ENCODE results near the gene PIK3R5. TPM values are rescaled to one million over a fixed set of nuclear protein-coding genes. Genes with fewer than 3 reads are reported as not detected.

PIK3R5 gene
- total RNA-seq, 1 experiment from 2014 or later = 2.5 TPM

- TF ChIP-seq POLR2AphosphoS5 (IDR thresholded peaks at IDR 0.05; ENCODE audit: low read depth, low read length) (no peak), FOSL1 (IDR thresholded peaks at IDR 0.05; ENCODE audit: low read depth) (no peak), JUND (IDR thresholded peaks at IDR 0.05) (no peak), RAD21 (IDR thresholded peaks at IDR 0.05; ENCODE audit: low read depth) (no peak), ZBTB33 (IDR thresholded peaks at IDR 0.05; ENCODE audit: extremely low read depth, insufficient replicate concordance, low read length) (no peak), CTCF (IDR thresholded peaks at IDR 0.05 in 2 of 3, conservative IDR thresholded peaks at IDR 0.05 in 1 of 3; ENCODE audit: borderline replicate concordance in 1 of 3, insufficient read depth in 1 of 3, low read depth in 2 of 3, low read length in 2 of 3) (no peak), SP1 (IDR thresholded peaks at IDR 0.05; ENCODE audit: low read depth) (no peak)
Measured at GRCh38 chr17:8922451-8922850, 43.1 kb downstream of the PIK3R5 start (continued).

- no peaks in the 10 kb centered on the region for H3K36me3 ChIP-seq (ENCODE audit: control insufficient read depth in 1 of 2, insufficient read depth in 2 of 2, low read length in 2 of 2)
- no peaks in the 10 kb centered on the region for H3K27me3 ChIP-seq (ENCODE audit: insufficient read depth, low read length)
- DNase-seq (ENCODE audit: low read depth, low spot score) (no peak), ATAC-seq (no peak)
- H3K27ac ChIP-seq (ENCODE audit: low read depth, low read length) = no peak overlapping the region
- no peak overlapping the region for H2AFZ ChIP-seq (ENCODE audit: low read depth, low read length, poor library complexity, severe bottlenecking)
- TF ChIP-seq JUND (IDR thresholded peaks at IDR 0.05) = no peak
- no peak for TF ChIP-seq ELF1 (IDR thresholded peaks at IDR 0.05; ENCODE audit: borderline replicate concordance, low read depth)
- TF ChIP-seq SP1 (IDR thresholded peaks at IDR 0.05; ENCODE audit: low read depth) = no peak
- TF ChIP-seq ZBTB33 (IDR thresholded peaks at IDR 0.05; ENCODE audit: extremely low read depth, insufficient replicate concordance, low read length) = no peak
- no peak for TF ChIP-seq CTCF (IDR thresholded peaks at IDR 0.05 in 2 of 3, conservative IDR thresholded peaks at IDR 0.05 in 1 of 3; ENCODE audit: borderline replicate concordance in 1 of 3, insufficient read depth in 1 of 3, low read depth in 2 of 3, low read length in 2 of 3)
- no peak for TF ChIP-seq EZH2phosphoT487 (IDR thresholded peaks at IDR 0.05; ENCODE audit: borderline replicate concordance)
- H3K4me1 ChIP-seq (ENCODE audit: control insufficient read depth in 1 of 2, insufficient read depth in 2 of 2, low read length in 2 of 2) = peaks cover 6 to 39% of the 10 kb centered on the region in 2 experiments
- H4K20me1 ChIP-seq (ENCODE audit: insufficient read depth) = no peaks in the 10 kb centered on the region
- no peaks in the 10 kb centered on the region for H3K79me2 ChIP-seq (ENCODE audit: insufficient read depth, low read length)
- no peak overlapping the region for H3K4me2 ChIP-seq (ENCODE audit: low read length)
- no TSS peak for BruUV-seq (replicated peaks)
- no peak overlapping the region for H3K9ac ChIP-seq (ENCODE audit: low read length)
- ChIA-PET CTCF (no interaction called here), RAD21 (ENCODE audit: low non-redundant PET in 1 of 2, low total read pairs in 2 of 2, uncharacterized antibody in 2 of 2, unreplicated experiment in 2 of 2) (no interaction called here), POLR2A (no interaction called here)
- H3K9me3 ChIP-seq (ENCODE audit: control insufficient read depth in 1 of 2, insufficient read depth in 1 of 2, low read depth in 1 of 2, low read length in 2 of 2) = no peaks in the 10 kb centered on the region
- H3K9me2 ChIP-seq (ENCODE audit: insufficient read depth) = no peaks in the 10 kb centered on the region
- intact Hi-C loops (cut with micrococcal nuclease) = no loop called here
- no peak overlapping the region for H3K4me3 ChIP-seq (replicated peaks in 1 of 2; ENCODE audit: low read depth in 1 of 2, low read length in 2 of 2)
Measured at GRCh38 chr17:8921147-8921546, 44.4 kb downstream of the PIK3R5 start.

Measured in HCT116 (cell line).